ENCODE measurements around the gene TMEM54. TPM values are rescaled to one million over a fixed set of nuclear protein-coding genes. Genes with fewer than 3 reads are reported as not detected.

TMEM54 gene
- total RNA-seq, 4 donors from 2014 or later: 151 to 255 (median 178) TPM

DNA sequence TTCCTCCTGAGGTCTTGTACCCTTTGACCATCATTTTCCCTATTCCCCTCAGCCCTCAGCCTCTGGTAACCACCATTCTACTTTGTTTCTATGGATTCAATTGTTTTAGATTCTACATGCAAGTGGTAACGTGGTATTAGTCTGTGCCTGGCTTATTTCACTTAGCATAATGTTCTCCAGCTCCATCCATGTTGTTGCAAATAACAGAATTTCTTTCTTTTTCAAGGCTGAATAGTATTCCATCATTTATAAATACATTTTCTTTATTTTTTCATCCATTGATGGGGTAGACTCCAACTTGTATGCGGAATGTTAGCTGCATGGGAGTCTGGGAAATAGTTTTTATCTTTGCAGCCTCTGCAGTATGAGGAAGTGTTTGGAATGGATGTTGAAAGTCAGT, 26.3 kb upstream of the TMEM54 start:
- no peaks in the 10 kb centered on the region for H3K36me3 ChIP-seq
- no peak overlapping the region for H3K27ac ChIP-seq
- intact Hi-C loops (cut with DNase I): loop anchor here (10.0 kb wide), 1 partner anchor 157 kb away; the partner anchor contains the start of gene AZIN2
- no peaks in the 10 kb centered on the region for H3K9me3 ChIP-seq
- WGBS, 2 donors: 94 to 96% methylated on average over 2 of the region's 2 CpGs
- peaks cover 0 to 37% (median 2%) of the 10 kb centered on the region in 4 donors for H3K27me3 ChIP-seq
- peaks cover 8 to 17% (median 12%) of the 10 kb centered on the region in 3 donors for H3K4me1 ChIP-seq
- TF ChIP-seq, protein P1, sequence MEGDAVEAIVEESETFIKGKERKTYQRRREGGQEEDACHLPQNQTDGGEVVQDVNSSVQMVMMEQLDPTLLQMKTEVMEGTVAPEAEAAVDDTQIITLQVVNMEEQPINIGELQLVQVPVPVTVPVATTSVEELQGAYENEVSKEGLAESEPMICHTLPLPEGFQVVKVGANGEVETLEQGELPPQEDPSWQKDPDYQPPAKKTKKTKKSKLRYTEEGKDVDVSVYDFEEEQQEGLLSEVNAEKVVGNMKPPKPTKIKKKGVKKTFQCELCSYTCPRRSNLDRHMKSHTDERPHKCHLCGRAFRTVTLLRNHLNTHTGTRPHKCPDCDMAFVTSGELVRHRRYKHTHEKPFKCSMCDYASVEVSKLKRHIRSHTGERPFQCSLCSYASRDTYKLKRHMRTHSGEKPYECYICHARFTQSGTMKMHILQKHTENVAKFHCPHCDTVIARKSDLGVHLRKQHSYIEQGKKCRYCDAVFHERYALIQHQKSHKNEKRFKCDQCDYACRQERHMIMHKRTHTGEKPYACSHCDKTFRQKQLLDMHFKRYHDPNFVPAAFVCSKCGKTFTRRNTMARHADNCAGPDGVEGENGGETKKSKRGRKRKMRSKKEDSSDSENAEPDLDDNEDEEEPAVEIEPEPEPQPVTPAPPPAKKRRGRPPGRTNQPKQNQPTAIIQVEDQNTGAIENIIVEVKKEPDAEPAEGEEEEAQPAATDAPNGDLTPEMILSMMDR (IDR thresholded peaks at IDR 0.05): no peak
- no peak for TF ChIP-seq POLR2A (IDR thresholded peaks at IDR 0.05)
- H3K4me3 ChIP-seq: no peak overlapping the region
- no peak for DNase-seq

DNA sequence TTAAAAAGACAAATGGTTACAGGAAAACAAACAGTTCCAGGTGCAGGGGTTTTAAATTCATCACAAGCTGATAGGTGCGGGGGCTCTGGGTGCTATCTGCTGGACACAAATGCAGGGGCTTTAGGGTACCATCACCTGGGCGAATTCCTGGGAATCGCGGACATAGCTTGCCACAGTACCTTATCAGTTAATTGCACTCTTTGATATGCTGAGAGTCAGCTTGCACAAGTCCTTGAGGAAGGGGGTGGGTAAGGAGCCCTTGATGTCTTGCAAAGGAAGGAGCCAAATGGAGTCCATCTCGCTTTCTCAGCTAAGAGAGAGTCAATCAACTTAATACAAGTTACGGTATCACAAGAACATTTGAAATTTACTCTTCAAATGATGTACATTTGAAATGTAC, 25.4 kb upstream of the TMEM54 start:
- no peak for DNase-seq
- intact Hi-C loops (cut with DNase I): loop anchor here (10.0 kb wide), 1 partner anchor 158 kb away; the partner anchor contains the start of gene AZIN2
- 90 to 91% methylated on average over 6 of the region's 6 CpGs for WGBS, 2 donors

DNA sequence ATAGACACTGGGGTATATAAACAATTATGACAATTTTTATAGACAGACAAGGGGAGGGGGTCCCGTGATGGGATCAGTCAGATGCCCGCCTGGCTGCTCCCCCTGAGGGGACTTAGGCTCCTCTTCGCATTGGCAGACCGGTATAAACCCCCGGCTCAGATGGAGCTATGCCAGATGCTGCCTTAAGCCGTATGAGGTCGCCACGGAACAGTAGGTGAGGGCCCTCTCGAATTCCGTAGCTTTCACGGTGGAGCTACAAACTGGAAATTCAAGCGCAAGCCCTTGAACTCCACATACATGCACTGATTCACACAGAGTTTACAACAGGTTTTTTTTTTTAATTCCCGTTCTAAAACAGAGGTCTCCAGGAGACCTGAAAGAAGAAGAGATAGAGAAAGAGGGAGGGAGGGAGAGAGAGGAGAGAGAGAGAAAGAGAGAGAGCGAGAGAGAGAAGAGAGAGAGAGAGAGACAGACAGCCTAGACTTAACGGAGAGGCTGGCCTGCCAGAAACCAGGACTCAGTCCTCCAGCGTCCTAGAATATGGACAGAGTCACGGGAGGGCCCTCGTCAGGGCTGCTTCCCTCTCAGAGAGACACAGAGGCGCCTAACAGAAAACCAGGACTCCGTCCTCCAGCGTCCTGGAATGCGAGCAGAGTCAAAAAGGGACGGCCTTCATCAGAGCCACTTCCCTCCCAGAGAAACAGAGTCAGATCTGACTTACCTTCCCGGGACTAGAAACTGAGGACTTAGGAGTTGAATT, 24.4 kb upstream of the TMEM54 start:
- 28 to 30% methylated on average over 24 of the region's 24 CpGs for WGBS, 2 donors
- H3K4me3 ChIP-seq: peak overlapping the region in 1 of 4 donors; percentile 41
- no peak for DNase-seq

More for the DNA sequence above, 25.4 kb upstream of the TMEM54 start:
- TF ChIP-seq POLR2A (IDR thresholded peaks at IDR 0.05): no peak
- Histone ChIP-seq H3K27me3 (peaks cover 0 to 44% (median 2%) of the 10 kb centered on the region in 4 donors), H3K9me3 (no peaks in the 10 kb centered on the region), H3K4me1 (peaks cover 8 to 17% (median 12%) of the 10 kb centered on the region in 3 donors), H3K4me3 (no peak overlapping the region), H3K36me3 (no peaks in the 10 kb centered on the region), H3K27ac (no peak overlapping the region)

DNA sequence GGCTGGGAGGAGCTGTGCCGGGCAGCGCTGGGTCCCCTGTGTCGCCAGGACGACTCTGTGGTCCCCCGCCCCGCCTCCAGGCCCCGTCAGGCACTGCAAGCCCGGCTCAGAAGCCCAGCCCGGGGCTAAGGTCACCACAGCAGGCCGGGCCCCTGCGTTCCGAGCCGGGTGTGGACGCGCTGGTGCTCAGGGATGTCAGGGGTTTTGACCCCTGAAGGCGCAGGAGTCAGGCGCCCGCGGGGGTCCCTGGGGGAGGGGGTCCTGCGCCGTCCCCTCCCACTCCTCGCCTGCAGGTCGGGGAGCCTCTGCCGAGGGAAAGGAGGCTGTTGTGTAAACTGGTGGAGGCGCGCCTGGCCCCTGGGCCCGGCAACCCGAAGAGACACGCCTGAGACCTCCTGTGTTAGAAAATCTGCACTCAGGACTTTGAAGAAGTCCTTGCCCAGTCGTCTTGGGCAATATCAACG, 23.7 kb upstream of the TMEM54 start:
- Histone ChIP-seq H3K27ac (no peak overlapping the region), H3K27me3 (peaks cover 0 to 49% (median 2%) of the 10 kb centered on the region in 4 donors), H3K4me1 (peaks cover 8 to 17% (median 12%) of the 10 kb centered on the region in 3 donors), H3K9me3 (no peaks in the 10 kb centered on the region), H3K36me3 (no peaks in the 10 kb centered on the region), H3K4me3 (peak overlapping the region in 1 of 4 donors; percentile 41)
- intact Hi-C loops (cut with DNase I): loop anchor here (10.0 kb wide), 1 partner anchor 160 kb away; the partner anchor contains the start of gene AZIN2
- DNase-seq: no peak
- WGBS, 2 donors: 0 to 13% methylated on average over 1 to 10 of the region's 31 CpGs
- TF ChIP-seq POLR2A (IDR thresholded peaks at IDR 0.05): no peak
- TF ChIP-seq, protein P1 (IDR thresholded peaks at IDR 0.05): peak in 1 of 6 experiments; percentile 16

More for the DNA sequence above, 24.4 kb upstream of the TMEM54 start:
- no peaks in the 10 kb centered on the region for H3K9me3 ChIP-seq
- H3K4me1 ChIP-seq: peaks cover 8 to 17% (median 12%) of the 10 kb centered on the region in 3 donors
- H3K27ac ChIP-seq: no peak overlapping the region
- TF ChIP-seq, protein P1 (IDR thresholded peaks at IDR 0.05): no peak
- no peak for TF ChIP-seq POLR2A (IDR thresholded peaks at IDR 0.05)
- no peaks in the 10 kb centered on the region for H3K36me3 ChIP-seq
- H3K27me3 ChIP-seq: peaks cover 0 to 48% (median 2%) of the 10 kb centered on the region in 4 donors
- intact Hi-C loops (cut with DNase I): loop anchor here (10.0 kb wide), 1 partner anchor 159 kb away; the partner anchor contains the start of gene AZIN2

DNA sequence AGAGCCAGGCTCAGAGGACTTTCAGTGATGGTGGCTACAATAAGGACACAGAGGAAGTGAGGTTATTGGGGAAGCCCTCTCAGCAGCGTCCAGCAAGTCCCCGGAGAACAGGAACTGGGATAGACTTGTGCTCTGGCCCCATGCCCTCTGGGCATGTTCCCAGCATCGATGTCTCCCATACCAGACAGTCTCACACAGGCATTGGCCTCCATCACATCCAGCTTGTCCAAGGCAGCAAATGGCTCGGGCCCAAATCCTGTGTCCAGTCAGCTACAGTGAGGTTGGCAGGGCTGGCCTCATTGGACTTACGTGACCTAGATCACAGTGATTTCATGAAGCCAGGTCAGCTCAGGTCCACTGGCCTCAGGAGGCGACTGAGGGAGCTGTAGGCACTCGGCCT, 19.6 kb upstream of the TMEM54 start:
- intact Hi-C loops (cut with DNase I): loop anchor here (10.0 kb wide), 1 partner anchor 164 kb away; the partner anchor contains the start of gene AZIN2
- Histone ChIP-seq H3K27ac (no peak overlapping the region), H3K9me3 (no peaks in the 10 kb centered on the region), H3K4me1 (peaks cover 8 to 14% (median 12%) of the 10 kb centered on the region in 3 donors), H3K4me3 (no peak overlapping the region), H3K36me3 (no peaks in the 10 kb centered on the region), H3K27me3 (peaks cover 0 to 70% (median 2%) of the 10 kb centered on the region in 4 donors)
- 60 to 70% methylated on average over 6 to 7 of the region's 7 CpGs for WGBS, 2 donors
- no peak for DNase-seq
- TF ChIP-seq POLR2A (IDR thresholded peaks at IDR 0.05): no peak
- TF ChIP-seq, protein P1 (IDR thresholded peaks at IDR 0.05): no peak

Data from esophagus squamous epithelium (tissue), 5 donors.